K562 treated with DMSO at 1 percent for 24 hours (cell line): ENCODE results near the gene WFIKKN1. TPM values are rescaled to one million over a fixed set of nuclear protein-coding genes. Genes with fewer than 3 reads are reported as not detected.

Experiments
- total RNA-seq: library from RNA; unstranded; fragments of 300-600 nt; gene quantifications from 2 replicates; pipeline ENCODE4 v1.2.3, GENCODE V29; 2022; ENCODE audit warnings: low read depth; ENCODE audit not compliant: insufficient read depth

WFIKKN1 gene, protein sequence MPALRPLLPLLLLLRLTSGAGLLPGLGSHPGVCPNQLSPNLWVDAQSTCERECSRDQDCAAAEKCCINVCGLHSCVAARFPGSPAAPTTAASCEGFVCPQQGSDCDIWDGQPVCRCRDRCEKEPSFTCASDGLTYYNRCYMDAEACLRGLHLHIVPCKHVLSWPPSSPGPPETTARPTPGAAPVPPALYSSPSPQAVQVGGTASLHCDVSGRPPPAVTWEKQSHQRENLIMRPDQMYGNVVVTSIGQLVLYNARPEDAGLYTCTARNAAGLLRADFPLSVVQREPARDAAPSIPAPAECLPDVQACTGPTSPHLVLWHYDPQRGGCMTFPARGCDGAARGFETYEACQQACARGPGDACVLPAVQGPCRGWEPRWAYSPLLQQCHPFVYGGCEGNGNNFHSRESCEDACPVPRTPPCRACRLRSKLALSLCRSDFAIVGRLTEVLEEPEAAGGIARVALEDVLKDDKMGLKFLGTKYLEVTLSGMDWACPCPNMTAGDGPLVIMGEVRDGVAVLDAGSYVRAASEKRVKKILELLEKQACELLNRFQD
- 13.4 and 16.8 TPM in 2 replicates for total RNA-seq

GRCh38 chr16:630815-631405 is at the start of gene WFIKKN1:
Gene WFIKKN1 (plus strand): TSS chr16:630985. CDS start chr16:631254, 269 bp downstream.

GRCh38 chr16:589658-590187 is 41.1 kb upstream of the WFIKKN1 start, which contains the start of gene RAB40C:
Gene RAB40C (plus strand): TSS chr16:590066. CDS start chr16:590292, 226 bp downstream.

GRCh38 chr16:636206-637080 is 5.7 kb downstream of the WFIKKN1 start, which contains the start of gene METTL26:
Gene METTL26 (minus strand): TSS chr16:636305. CDS start chr16:636290, 15 bp downstream.

GRCh38 chr16:641326-642188 is 10.8 kb downstream of the WFIKKN1 start, which contains the start of gene MCRIP2:
Gene MCRIP2 (plus strand): TSS chr16:641828. CDS start chr16:641992, 164 bp downstream.

DNA sequence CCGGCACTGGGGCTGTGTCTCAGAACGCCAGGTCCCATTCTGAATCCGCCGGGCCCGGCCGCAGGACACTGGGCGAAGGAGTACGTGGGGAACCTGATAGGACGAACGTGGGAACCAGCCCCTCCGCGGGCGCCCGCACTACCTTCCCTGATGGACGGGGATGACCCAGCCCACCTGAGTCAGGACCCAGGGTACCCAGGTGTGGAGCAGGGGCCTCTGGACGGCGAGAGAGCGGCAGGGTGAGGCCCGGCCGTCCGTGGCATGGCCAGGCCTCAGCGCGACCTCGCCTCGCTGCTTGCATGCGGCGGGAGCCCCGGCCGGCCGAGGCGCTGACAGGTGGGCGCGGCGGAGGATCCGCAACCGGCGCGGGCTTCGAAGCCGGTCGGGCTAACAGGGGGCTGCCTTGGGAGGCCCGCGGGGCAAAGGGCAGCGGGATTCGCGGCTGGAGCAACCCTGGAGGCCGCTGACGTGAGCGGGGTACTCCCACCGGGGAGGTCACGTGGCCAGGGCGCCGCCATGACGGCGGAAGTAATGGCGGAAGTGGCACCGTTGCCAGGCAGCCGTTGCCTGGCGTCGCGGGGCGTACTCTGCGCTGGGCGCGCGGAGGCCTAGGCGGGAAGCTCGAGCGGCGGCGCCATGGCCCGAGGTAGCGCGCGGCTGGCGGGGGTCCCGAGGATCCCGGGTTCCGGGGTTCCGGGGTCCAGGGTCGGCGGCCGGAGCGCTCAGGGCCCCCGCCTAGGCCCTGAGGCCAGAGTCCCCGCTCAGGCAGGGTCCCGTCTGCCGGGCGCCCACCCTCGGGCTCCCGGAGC is 18.2 kb downstream of the WFIKKN1 start, which contains the start of gene WDR90:
WDR90 (plus strand) TSS at position 585 of the 809 bp plus-strand sequence; CDS start at position 637, 52 bp downstream.

GRCh38 chr16:667780-668518 is 37.2 kb downstream of the WFIKKN1 start, which contains the start of gene RHOT2:
Gene RHOT2 (plus strand): TSS chr16:668132. CDS start chr16:668200, 68 bp downstream.

GRCh38 chr16:674968-675883 is 44.4 kb downstream of the WFIKKN1 start, which contains the start of gene RHBDL1:
Gene RHBDL1 (plus strand): TSS chr16:675671. CDS start chr16:675791, 120 bp downstream.

DNA sequence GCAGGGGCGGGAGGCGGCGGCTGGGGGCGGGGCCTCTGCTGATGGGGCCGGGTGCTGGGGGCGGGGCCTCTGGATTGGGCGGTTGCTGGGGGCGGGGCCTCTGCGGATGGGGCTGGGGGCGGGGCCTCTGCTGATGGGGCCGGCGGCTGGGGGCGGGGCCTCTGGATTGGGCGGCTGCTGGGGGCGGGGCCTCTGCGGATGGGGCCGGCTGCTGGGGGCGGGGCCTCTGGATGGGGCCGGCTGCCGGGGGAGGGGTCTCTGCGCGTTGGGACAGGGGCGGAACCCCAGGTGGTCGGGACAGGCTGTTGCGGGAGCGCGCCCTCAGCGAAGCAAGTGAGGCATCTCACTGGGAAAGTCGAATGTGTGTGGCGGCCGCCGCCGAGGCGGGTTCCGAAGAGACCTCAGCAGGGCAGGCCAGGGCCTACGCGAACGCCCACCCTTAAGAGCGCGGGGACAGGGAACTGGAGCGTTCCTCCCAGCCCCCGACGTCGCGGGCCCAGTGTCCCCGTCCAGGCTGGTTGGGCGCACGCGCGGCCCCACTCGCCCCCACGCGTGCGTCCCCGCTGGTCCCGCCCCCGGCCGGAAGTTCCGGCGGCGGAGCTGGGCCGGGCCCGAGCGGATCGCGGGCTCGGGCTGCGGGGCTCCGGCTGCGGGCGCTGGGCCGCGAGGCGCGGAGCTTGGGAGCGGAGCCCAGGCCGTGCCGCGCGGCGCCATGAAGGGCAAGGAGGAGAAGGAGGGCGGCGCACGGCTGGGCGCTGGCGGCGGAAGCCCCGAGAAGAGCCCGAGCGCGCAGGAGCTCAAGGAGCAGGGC is 49.2 kb downstream of the WFIKKN1 start, which contains the start of gene STUB1:
STUB1 (plus strand) TSS at position 597 of the 811 bp plus-strand sequence; CDS start at position 713, 116 bp downstream.

Other genes starting within 250 kb of the WFIKKN1 start
- gene PGAP6, start 249.0 kb upstream of the WFIKKN1 start, total RNA-seq = 124 and 139 TPM in 2 replicates
- 154 and 165 TPM in 2 replicates for gene NME4, start 233.8 kb upstream of the WFIKKN1 start, total RNA-seq
- 56.3 and 58.3 TPM in 2 replicates for gene DECR2, start 229.1 kb upstream of the WFIKKN1 start, total RNA-seq
- 25.0 and 30.8 TPM in 2 replicates for gene RAB11FIP3, start 205.3 kb upstream of the WFIKKN1 start, total RNA-seq
- gene CAPN15, start 103.3 kb upstream of the WFIKKN1 start, total RNA-seq = 64.7 and 73.6 TPM in 2 replicates
- 0.23 TPM in 1 of 2 replicates, not detected in the other for gene PRR35, start 70.6 kb upstream of the WFIKKN1 start, total RNA-seq
- gene NHLRC4, start 64.0 kb upstream of the WFIKKN1 start, total RNA-seq = 12.5 and 14.0 TPM in 2 replicates
- 55.4 and 66.8 TPM in 2 replicates for gene PIGQ, start 61.0 kb upstream of the WFIKKN1 start, total RNA-seq
- gene RAB40C, start 40.9 kb upstream of the WFIKKN1 start, total RNA-seq = 42.1 and 47.9 TPM in 2 replicates
- 134 and 166 TPM in 2 replicates for gene METTL26, start 5.3 kb downstream of the WFIKKN1 start, total RNA-seq
- gene MCRIP2, start 10.8 kb downstream of the WFIKKN1 start, total RNA-seq = 93.9 and 111 TPM in 2 replicates
- 2.6 and 4.1 TPM in 2 replicates for gene WDR90, start 18.4 kb downstream of the WFIKKN1 start, total RNA-seq
- 154 and 166 TPM in 2 replicates for gene RHOT2, start 37.1 kb downstream of the WFIKKN1 start, total RNA-seq
- gene RHBDL1, start 44.7 kb downstream of the WFIKKN1 start, total RNA-seq = 1.2 and 3.0 TPM in 2 replicates
- gene STUB1, start 49.4 kb downstream of the WFIKKN1 start, total RNA-seq = 165 and 192 TPM in 2 replicates
- gene JMJD8, start 53.3 kb downstream of the WFIKKN1 start, total RNA-seq = 102 and 106 TPM in 2 replicates
- 33.8 and 37.4 TPM in 2 replicates for gene WDR24, start 59.4 kb downstream of the WFIKKN1 start, total RNA-seq
- gene FBXL16, start 74.8 kb downstream of the WFIKKN1 start, total RNA-seq = 4.8 and 5.8 TPM in 2 replicates
- 47.3 and 52.0 TPM in 2 replicates for gene METRN, start 84.1 kb downstream of the WFIKKN1 start, total RNA-seq
- gene ANTKMT, start 90.2 kb downstream of the WFIKKN1 start, total RNA-seq = 76.2 and 84.9 TPM in 2 replicates
- gene CCDC78, start 95.5 kb downstream of the WFIKKN1 start, total RNA-seq = 1.3 and 1.8 TPM in 2 replicates
- 22.0 and 22.6 TPM in 2 replicates for gene HAGHL, start 96.1 kb downstream of the WFIKKN1 start, total RNA-seq
- 40.1 and 45.9 TPM in 2 replicates for gene CIAO3, start 110.0 kb downstream of the WFIKKN1 start, total RNA-seq
- gene MSLN, start 129.7 kb downstream of the WFIKKN1 start, total RNA-seq = not detected in 2 replicates
- gene RPUSD1, start 157.4 kb downstream of the WFIKKN1 start, total RNA-seq = 64.3 and 67.5 TPM in 2 replicates
- gene CHTF18, start 157.6 kb downstream of the WFIKKN1 start, total RNA-seq = 46.3 and 54.9 TPM in 2 replicates
- not detected in 2 replicates for gene GNG13, start 169.7 kb downstream of the WFIKKN1 start, total RNA-seq